RCC 7860 (cell line): ENCODE data around the gene CLPTM1L.

ENCODE experiments used
- DNase-seq: peaks from one replicate; pipeline ENCODE4 v3.0.0-alpha.2; 2015; ENCODE audit warnings: low spot score
- FAIRE-seq: peaks from 2 replicates; lab custom pipeline; 2012; peaks lifted over from hg19 to GRCh38; lab: Jason Lieb, UNC

CLPTM1L gene, protein sequence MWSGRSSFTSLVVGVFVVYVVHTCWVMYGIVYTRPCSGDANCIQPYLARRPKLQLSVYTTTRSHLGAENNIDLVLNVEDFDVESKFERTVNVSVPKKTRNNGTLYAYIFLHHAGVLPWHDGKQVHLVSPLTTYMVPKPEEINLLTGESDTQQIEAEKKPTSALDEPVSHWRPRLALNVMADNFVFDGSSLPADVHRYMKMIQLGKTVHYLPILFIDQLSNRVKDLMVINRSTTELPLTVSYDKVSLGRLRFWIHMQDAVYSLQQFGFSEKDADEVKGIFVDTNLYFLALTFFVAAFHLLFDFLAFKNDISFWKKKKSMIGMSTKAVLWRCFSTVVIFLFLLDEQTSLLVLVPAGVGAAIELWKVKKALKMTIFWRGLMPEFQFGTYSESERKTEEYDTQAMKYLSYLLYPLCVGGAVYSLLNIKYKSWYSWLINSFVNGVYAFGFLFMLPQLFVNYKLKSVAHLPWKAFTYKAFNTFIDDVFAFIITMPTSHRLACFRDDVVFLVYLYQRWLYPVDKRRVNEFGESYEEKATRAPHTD

GRCh38 chr5:1344975-1345838 lies at the start of gene CLPTM1L:
TSS of gene CLPTM1L (minus strand) at chr5:1345099. CDS start at chr5:1344841, 258 bp downstream.
- FAIRE-seq (no peak), DNase-seq (peak; percentile 61)

DNA sequence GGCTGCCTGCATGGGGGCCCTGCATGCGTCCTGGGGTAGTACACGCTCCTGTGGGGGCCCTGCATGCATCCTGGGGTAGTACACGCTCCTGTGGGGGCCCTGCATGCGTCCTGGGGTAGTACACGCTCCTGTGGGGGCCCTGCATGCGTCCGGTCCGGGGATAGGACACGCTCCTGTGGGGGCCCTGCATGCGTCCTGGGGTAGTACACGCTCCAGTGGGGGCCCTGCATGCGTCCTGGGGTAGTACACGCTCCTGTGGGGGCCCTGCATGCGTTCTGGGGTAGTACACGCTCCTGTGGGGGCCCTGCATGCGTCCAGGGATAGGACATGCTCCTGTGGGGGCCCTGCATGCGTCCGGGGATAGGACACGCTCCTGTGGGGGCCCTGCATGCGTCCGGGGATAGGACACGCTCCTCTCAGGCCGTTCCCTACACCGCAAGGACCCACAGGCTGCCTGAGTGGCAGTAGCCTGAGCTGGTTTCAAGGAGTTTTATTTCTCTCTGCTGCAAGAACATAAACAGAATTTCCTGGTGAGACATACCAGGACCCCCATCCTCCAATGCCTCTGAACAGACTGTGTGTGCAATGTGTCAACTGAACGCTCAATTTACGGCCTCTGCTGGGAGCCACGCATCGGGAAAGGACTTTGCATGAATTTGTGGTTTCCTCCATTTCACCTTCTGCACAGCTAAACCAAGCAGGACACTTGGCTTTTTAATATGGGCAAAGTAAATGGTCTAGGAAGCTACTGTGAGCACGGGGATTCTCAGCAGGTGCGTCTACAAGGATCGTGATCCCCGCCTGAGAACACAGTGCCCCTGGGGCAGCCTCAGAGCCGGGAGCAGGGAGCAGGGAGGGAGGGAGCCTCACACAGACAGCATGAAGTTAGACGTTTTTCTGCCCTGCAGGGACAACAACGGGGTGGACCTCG lies 48.9 kb upstream of the CLPTM1L start:
- FAIRE-seq (no peak), DNase-seq (no peak)

DNA sequence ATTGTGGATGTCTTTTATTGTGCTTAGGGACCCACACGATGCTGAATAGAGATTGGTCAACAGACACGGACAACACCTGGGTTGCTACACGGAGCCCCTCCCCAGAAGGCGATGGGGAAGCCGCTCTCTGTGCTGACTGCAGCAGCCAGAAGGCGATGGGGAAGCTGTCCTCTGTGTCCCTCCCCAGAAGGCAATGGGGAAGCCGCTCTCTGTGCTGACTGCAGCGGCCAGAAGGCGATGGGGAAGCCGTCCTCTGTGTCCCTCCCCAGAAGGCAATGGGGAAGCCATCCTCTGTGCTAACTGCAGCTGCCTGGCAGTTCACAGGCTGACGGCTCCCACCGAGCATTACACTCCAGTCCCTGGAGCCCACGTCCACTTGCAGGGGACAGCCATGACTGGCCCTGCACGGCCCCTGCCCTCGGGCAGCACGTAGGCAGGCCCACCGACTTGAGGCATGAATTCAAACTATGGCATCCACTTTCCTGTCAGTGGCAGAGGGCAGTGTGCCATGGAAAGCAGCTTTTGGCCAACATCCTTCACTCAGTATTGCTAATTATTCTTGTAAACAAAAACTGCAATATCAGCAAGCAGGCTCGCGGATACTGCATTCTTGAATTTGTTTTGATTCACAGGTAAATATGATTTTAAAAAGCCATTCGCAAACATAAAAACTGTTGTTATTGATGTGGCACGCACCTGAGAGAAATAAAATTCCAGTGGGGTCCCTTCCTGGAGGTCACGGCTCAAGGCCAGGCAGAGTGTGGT lies 48.1 kb upstream of the CLPTM1L start:
- FAIRE-seq (no peak), DNase-seq (no peak)

- DNase-seq (no peak), FAIRE-seq (no peak)
Observed at GRCh38 chr5:1392261-1392660, 47.4 kb upstream of the CLPTM1L start.

GRCh38 chr5:1391691-1392090 lies 46.8 kb upstream of the CLPTM1L start:
- FAIRE-seq, result no peak
- no peak for DNase-seq

DNA sequence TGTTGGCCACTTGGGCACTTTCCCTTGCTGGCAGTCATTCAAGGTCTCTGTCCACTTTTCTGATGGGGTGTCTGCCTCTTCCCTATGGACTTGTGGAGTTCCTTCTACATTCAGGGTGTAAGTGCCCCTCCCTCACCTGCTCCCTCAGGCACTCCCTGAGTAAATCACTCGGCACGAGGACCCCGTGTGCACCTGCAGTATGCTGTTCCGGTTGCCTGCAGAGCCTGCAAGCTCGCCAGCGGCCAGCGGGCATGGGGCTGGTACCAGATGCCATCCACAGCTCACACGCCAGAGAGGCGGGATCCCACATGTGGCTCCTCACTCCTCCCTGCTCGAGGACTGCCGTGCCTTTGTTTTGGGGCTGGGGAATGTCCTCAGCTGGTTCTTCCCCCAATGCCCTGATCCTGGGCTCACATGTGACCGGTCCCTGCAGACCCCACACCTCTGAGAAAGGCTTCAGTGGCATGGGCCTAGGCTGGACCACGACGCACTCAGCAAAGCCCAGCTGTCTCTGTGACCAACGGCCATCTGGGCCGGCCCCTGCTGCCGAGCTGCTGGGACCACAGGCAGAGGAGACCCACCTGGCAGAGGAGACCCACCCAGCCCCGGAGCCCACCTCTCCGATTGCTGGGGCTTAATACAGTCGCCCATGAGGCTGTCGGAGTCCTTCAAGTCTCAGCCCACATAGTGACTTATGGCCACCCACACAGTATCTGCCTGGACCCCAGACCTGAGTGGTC lies 46.1 kb upstream of the CLPTM1L start:
- no peak for DNase-seq
- no peak for FAIRE-seq

- FAIRE-seq (no peak), DNase-seq (no peak)
Observed at GRCh38 chr5:1390333-1390732, 45.4 kb upstream of the CLPTM1L start.

DNA sequence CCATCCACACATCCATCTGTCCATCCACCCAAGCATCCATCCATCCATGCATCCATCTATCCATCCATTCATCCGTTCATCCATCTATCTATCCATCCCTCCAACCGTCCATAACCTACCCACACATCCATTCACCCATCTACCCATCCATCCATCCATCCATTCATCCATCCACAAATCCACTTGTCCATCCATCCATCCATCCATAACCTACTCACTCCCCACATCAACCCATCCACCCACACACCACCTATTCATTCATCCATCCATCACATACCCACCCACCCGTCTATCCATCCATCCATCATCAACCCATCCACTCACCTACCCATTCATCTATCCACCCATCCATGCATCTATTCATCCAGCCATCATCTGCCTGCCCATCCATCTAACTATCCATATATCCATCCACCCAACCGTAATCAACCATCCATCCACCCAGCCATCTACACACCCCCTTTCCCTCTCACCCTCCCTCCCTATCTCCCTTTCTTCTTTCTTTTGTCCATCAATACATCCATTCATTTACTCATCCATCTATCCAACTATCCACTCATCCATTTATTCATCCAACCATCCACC lies 43.6 kb upstream of the CLPTM1L start:
- DNase-seq, result no peak
- FAIRE-seq, result no peak

- FAIRE-seq, result no peak
- no peak for DNase-seq
Observed at GRCh38 chr5:1387876-1388275, 43.0 kb upstream of the CLPTM1L start.

DNA sequence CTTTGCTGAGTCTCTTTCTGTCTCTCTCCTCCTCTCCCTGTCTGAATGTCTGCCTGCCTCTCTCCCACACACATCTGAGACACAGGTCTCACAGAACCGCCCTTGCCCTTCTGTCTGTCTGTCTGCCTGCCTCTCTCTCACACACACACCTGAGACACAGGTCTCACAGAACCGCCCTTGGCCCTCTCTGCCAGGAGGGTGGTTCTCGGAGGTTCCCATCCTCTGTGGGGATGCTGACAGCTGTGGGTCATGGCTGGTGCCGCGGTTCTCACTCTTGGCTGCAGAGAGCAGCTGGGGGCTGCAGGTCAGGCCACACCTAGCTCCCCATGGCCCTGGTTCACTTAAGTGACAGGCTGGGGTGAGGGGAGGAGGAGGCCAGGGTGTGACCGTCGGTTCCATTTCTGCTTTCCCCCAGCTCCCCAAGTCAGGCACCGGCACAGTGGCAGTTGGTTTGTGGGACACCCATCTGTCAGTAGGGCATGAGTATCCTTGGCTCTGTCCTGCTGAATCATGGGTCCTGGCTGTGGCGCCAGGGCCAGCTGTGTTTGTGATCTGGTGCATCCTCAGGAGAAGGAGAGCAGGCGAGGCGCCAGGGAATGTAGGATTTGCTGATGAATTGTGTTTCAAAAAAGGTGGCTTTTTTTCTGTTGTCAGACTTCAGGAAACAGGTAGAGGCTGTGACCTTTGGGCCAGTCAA lies 42.3 kb upstream of the CLPTM1L start:
- FAIRE-seq (no peak), DNase-seq (no peak)

GRCh38 chr5:1386274-1386717 lies 41.4 kb upstream of the CLPTM1L start:
- FAIRE-seq, result no peak
- DNase-seq, result no peak

- no peak for FAIRE-seq
- no peak for DNase-seq
Observed at GRCh38 chr5:1385395-1386273, 40.7 kb upstream of the CLPTM1L start.

DNA sequence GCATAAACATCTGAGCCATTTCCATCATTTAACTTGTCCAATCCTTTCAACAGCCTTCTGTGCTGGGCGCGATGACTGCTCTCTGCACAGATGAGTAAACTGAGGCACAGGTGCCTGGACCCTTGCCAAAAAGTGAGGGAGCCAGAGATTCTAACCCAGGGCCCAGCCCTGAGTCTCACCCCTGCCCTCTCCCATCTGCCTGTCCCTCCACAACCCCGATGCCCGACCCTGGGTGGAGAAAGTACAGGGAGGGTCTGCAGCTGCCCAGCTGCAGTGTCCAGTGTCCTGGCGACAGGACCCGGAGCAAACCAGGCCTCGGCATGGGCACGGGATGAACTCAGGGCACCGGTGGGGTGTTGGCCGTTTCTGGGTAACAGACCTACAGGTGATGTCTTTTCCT lies 39.6 kb upstream of the CLPTM1L start:
- DNase-seq, result no peak
- FAIRE-seq, result no peak

DNA sequence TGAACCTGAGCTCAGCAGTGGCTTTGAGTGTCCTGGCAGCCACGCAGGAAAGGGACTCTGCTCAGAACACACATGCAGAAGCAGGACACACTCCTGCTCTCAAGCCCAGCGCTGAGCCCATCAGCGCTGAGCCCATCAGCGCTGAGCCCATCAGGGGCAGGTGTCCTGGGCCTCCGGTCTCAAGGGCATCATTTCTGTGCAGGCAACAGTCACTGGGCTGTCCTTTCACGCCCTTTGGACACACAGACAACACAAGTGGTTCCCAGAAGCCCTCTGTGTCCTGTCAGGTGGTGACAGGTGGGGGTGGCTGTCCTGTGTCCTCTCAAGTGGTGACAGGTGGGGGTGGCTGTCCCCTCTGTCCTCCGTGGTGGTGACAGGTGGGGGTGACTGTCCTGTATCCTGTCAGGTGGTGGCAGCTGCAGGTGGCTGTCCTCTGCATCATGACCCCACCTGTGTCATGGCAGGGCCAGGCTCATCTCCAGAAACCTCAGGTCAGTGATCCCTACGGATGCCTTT lies 39.0 kb upstream of the CLPTM1L start:
- FAIRE-seq (no peak), DNase-seq (no peak)

DNA sequence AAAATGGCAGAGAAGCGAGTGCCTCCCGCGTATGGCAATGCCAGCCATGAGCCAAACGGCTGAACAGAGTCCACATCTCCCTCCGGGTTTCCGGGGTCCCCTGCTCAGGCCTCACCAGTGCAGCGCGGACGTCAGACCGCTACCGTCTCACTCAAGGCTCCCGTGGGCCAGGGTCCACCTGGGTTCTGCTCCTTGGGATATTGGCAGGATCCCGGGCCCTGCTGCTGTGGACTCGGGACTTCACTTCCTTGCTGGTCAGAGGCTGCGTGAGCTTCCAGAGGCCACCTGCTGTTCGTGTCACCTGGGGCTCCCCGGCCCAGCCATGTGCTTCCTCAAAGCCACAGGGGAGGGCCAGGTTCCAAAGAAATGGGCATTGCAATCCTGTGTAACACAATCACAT lies 38.4 kb upstream of the CLPTM1L start:
- no peak for DNase-seq
- no peak for FAIRE-seq

DNA sequence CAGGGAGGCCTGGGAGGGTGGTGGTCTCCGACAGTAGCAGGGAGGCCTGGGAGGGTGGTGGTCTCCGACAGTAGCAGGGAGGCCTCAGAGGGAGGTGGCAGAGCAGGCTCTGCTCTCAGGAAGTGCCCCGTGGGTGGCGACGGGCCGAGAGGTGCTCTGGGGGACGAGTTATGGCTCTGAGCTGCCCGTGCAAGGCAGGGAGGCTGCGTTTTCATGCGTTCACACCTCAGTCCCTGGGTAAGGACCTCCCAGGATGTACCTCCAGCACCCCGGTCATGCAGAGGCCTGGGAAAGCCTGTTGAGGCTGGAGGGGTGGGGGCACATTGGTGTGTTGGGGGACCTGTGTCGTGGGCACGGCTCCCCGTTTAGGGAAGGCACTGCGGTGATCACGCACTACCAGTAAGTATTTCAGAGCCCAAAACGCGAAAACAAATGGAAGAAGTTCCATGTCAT lies 37.4 kb upstream of the CLPTM1L start:
- no peak for DNase-seq
- FAIRE-seq, result no peak
